HT-29 (cell line): ENCODE measurements around the gene TRPC1. TPM values are rescaled to one million over a fixed set of nuclear protein-coding genes. Genes with fewer than 3 reads are reported as not detected.
"Not testable (repeated sequence)": the region's sequence is repeated elsewhere in the genome, so short reads cannot be mapped to it uniquely, and the experiment has no call there.

Source experiments
- DNase-seq: peaks from one replicate; pipeline ENCODE4 v3.0.0-alpha.2; 2015; ENCODE audit warnings: low spot score
- total RNA-seq: library from RNA; depleted of rRNA; stranded (reverse); fragments of >200 nt; shearing (Covaris generic); gene quantifications from 2 replicates; pipeline ENCODE4 v1.2.3, GENCODE V29; 2014

Gene TRPC1
- total RNA-seq, 1 experiment from 2014 or later, result 0.10 TPM

DNA sequence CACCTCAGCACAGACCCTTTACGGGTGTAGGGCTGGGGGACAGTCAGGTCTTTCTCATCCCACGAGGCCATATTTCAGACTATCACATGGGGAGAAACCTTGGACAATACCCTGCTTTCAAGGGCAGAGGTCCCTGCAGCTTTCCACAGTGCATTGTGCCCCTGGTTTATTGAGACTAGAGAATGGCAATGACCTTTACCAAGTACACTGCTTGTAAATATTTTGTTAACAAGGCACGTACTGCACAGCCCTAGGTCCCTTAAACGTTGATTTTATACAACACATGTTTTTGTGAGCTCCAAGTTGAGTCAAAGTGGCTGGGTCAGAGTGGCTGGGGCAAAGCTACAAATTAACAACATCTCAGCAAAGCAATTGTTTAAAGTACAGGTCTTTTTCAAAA is 28.8 kb downstream of the TRPC1 start:
- DNase-seq, result not testable (repeated sequence)

DNA sequence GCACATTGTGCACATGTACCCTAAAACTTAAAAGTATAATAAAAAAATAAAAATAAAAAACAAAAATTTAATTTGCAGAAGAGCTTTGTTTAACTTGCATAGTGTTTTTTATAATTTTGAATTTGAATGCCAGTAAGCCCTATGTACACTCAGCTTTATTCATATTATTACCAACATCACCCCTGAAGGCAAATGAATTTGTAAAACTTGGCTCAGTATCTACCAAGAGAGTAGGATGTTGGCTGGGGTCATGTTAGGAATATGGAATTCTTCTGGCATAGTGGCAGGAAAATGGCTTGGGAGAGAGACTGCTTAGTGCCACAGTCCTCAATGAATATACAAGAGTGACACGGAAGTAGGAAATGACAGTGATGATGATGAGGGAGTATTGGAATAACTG is 30.7 kb downstream of the TRPC1 start:
- DNase-seq, result no peak

DNA sequence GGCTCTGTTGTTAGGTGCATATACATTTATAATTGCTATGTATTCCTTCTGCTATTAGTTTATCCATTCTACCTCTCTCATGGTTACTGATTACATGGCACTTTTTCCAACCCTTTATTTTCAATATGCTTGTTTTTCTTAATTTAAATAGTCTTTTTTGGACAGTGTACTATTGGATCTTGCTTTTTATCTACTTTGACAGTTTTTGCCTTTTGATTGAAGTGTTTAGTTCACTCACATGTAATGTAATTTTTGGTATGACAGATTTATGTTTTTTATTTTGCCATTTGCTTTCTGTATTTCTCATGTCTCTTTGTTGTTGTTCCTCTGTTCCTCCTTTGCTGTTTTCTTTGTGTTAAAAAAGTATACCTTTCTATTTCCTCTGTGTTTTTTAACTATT is 44.5 kb downstream of the TRPC1 start:
- no peak for DNase-seq

DNA sequence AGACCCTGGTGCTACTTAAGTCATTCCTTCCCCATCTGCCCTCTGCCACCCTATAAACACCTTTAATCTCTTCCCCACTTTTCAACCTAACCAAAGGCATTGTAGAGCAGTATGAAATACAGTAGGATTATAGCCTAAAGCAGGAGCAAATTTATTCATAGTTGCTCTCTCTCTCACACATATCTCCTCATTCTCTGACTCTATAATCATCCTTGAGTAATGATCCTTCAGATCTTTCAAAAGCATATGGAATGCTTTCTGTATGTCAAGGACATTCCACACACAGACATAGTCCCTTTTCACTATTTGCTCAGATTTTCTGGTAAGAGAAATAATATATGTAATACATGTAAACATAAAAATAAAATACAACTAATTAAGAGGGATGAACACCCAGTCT is 54.1 kb downstream of the TRPC1 start:
- DNase-seq, result no peak

DNA sequence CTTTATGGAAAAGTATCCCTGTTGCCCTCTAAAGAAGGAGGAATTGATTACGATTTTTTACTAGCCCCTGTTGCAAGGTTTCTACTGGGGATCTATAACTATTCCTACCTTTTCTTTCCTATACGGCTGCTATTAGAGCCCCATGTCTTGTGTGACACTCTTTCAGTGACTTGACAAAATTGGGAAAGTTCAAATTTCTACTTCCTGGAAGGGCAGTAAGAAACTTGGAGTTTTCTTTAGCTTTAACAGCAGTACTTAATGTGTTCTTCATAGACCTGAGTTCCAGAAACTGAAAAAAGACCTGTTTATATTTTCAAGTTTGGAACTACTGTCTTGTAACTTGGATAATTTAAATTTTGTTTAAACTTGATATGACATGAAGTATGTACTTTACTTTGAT is 54.7 kb downstream of the TRPC1 start:
- DNase-seq, result no peak

DNA sequence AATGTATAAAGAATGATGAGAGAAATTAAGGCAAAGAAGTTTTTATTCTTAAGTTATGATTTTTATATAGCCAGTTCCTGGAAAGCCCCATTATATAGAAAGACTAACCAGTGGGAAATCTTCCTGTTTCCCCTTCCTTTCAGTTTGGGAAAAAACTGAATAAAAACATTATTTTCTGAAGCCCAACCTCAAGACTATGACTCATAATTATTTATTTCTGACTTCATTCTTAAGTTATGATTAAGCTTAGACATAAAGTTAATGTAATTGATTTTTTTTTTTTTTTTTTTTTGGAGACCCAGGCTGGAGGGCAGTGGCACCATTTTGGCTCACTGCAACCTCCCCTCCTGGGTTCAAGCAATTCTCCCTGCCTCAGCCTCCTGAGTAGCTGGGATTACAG is 55.8 kb downstream of the TRPC1 start:
- DNase-seq, result no peak

DNA sequence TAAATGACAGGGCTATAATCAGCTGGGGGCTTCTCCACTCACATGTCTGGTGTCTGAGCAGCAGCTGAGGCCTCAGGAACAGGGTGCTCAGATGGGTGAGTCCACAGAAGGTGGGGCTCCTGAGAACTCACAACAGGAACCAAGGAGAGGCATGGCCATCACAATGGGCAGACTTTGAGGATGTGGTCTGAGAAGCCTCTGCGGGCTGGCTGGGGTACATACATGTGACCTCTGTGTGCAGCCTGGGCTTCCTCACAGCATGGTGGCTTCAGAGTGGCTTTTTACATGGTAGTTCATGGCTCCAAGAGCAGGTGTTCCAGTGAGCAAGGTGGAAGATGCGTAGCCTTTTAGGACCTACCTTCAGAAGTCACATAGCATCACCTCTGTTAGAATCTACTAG is 58.8 kb downstream of the TRPC1 start:
- DNase-seq, result no peak

DNA sequence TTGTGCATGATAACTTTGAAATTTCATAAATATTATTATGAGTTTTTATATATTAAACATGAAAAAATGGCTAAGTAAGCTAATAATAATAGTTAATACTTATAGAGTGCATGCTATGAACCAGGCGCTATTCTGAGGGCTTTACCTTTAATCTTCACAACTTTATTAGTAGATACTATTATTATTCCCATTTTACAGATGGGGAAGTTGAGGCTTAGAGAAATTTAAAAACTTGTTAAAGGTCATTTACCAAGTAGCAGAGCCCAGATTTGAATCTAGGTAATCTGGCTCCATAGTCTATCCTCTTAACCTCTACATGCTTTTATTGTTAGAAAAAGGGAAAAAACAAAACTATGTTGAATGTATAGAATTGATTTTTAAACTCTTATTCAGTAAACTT is 60.4 kb downstream of the TRPC1 start:
- DNase-seq, result no peak

DNA sequence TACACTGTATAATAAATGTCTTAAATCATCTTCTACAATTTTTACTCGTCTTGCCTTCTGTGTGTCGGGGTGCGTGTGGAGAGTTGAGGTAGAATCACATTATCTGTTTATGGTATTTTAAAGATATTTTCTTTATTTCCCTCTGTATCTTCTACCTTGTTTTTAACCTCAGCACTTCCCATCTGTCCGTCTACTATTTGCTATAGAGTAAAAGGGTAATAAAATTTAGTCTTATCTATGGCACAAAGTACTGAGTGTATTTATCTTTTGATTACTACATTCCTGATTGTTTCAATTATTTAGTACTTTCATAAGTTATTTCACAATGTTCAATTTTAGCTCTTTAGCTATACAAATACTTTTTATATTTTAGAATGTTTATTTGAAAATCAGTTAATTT is 62.2 kb downstream of the TRPC1 start:
- no peak for DNase-seq

DNA sequence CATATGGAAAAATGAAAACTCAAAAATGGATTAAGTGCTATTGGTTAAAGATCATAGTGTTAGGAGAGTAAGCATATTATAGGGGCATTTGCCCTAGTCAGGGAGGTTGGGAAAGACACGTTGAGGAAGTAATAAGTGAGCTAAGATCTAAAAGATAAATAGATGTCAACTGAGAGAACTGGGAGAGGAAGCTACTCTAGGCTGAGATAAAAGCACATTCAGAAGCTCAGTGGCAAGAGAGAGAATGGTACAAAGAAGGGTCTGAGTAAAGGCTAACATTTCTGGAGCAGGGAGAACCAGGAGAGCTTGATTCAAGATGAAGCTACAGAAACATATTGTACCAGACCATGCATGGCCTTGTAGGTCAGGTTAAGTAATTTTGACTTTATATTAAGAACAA is 63.9 kb downstream of the TRPC1 start:
- peak; percentile 4 for DNase-seq

DNA sequence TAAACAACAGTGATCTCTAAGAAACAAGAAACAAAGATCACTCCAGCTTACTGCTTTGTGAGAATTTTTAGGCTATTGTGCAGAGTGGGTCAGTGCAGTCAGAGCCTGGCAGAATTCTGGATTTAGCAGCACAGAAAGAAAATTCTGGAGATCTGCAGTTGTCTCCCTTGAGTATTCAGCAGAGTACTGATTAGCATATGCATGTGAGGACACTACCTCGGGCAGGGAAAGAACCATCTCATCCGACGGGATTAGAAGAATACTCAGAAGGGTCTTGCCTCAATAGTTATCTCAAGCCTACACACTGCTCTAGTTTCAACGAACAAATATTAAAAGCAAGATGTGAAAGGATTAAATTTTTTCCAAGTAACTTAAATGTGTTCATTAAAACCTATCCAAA is 70.7 kb downstream of the TRPC1 start:
- DNase-seq, result no peak

DNA sequence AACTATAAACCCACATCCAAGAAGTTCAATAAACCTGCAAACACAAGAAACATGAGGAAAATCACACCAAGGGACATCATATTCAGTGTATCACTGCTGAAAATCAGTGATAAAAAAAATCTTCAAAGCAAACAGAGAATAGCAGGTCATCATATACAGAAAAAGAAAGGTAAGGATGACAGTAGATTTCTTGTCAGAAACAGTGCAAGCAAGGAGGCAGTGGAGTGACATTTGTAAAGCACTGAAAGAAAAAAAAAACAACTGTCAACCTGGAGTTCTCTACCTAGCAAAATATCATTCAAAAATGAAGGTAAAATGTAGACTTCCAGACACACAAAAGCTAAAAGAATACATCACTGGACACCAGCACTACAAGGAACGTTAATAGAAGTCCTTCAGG is 71.5 kb downstream of the TRPC1 start:
- DNase-seq, result no peak

DNA sequence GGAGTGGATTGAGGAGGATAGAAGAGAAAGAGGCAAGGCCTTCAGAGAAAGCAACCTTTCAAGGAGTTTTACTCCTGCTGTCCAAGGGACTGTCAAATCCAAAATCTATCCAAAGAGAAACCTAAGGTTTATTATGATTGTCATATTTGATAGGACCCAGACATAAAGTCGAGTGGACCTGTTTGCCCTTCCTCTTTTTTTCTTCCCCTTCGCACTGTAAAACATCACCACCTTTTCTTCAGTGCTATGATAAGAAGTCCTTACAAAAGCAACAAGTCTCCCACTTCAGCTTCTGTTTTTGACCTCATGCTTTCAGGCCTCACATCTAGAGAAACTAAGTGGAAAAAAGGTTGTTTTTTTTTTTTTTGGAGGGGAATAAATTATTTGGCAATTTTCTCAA is 73.0 kb downstream of the TRPC1 start:
- no peak for DNase-seq

DNA sequence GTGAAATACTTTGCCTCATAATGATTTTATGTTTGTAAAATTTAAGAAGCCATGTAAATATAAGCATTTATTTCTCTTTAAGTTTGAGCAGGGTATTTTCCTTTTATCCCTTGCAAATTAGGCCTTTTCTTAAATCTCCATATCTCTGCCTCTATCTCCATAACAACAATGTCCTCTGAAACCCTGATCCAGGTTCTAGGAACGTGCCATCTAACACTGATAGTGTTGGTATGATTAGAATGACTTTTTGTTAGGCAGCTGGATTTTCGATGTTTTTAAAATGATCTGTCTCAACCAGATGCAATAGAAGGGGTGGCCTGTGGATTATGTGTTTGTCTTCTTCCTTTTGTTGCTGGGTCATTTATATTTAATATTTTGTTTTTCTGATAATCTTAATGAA is 77.9 kb downstream of the TRPC1 start:
- no peak for DNase-seq

DNA sequence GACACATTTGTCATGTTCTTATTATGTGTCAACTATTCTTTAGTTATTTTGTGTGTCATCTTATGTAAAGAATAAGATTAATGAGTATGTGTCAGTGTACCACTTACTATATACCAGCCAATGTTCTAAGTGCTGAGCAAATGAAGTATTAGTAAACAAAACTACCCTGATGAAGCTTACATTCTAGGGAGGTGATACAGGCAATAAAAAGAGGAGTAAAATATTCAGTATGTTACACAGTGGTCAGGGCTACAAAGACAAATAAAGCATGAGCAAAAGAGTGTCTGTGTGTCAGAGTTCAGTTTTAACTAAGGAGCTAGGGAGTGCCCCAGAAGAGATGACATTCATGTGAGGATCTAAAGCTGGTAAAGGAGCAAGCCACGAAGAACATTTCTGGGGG is 79.1 kb downstream of the TRPC1 start:
- no peak for DNase-seq

DNA sequence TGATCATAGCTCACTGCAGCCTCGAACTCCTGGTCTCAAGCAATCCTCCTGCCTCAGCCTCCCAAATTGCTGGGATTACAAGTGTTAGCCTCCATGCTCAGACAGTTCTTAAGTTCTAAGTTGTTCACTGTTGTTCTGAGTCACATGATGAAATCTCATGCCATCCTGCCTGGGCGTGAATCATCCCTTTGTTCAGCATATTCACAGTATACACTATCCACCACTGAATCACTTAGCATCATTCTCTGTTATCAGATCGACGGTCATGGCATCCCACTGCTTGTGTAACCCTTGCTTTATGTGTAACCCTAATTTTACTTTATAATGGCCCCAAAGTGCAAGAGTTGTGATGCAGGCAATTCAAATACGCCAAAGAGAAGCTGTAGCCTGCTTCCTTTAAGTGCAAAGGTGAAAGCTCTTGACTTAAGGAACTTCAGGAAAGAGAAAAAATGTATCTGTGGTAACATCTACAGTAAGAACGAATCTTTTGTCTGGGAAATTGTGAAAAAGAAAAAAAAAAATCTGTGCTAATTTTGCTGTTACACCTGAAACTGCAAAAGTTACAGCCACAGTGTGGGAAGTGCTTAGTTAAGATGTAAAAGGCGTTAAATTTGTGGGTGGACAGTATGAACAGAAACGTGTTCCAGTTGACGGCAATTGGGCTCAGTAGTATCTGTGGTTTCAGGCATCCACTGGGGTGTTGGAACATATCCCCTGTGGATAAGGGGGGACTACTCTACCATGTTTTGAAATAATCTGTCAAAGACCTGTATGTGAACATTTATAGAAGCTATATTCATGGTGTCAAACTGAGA is 84.5 kb downstream of the TRPC1 start:
- no peak for DNase-seq

DNA sequence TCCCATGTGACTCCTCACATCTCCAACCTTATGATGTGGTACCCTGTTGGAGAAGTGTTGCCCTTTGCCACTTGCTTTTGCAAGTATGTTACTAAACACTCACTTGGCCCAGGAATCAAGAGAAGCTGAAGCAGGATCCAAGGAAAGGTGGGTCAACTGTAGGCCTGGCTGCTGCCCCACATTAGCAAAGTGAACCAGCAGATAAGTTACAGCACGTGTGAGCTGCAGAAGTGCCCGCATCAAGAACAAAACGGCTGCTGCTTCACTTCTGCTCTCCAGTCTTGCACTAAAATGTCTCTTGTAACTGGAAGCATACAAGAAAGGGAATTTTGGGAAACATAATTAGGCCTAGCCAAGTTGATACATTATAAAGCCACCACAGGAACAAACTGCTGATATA is 85.4 kb downstream of the TRPC1 start:
- no peak for DNase-seq

DNA sequence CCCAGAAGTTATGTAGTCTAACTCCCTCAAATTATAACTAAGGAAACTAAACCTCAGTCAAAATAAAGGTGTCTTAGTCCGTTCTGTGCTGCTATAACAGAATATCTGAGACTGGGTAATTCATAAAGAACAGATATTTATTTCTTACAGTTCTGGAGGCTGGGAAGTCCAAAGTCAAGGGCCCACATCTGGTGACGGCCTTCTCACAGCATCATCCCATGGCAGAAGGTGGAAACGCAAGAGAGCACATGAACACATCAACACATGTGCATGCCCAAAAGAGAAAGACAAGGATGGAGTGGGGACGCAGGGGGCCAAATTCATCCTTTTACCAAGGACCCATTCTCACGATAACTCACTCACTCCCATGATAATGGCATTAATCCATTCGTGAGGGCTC is 92.0 kb downstream of the TRPC1 start:
- no peak for DNase-seq

DNA sequence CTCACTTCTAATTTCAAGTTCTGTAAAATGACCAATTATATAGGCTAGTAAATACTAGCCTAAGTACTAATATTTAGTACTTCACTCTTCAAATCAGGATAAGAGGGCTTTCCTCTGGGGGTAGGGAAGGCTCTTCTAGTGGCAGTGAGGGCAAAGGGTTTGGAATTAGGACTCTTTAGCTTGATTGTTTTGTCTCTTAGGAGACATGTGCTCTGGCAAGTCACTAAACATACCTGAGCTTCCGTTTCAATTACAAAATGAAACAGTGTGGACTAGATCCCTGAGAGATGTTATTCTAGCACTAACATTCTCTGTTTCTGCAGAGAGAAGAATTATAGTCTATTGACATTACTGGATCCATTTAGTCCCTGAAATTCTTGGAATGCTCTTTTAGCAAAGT is 93.5 kb downstream of the TRPC1 start:
- DNase-seq, result no peak

DNA sequence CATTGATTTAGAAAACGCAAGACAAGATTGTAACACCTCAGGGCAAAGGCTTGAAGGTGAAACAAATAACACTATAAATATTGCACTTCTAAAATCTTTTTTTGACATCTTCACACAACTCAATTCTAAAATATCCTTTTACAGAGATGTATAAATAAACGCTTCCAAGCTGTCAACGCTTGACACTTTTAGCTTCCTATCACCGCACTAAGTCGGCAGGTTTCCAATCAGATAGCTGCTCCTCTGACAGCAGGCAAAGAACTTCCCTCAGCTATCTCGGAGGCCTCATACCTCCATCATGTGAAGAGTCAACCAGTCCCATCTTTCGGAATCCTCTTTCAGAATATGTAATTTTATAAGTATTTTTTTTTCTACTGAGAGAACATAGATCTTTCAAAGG is 94.1 kb downstream of the TRPC1 start:
- DNase-seq, result no peak

DNA sequence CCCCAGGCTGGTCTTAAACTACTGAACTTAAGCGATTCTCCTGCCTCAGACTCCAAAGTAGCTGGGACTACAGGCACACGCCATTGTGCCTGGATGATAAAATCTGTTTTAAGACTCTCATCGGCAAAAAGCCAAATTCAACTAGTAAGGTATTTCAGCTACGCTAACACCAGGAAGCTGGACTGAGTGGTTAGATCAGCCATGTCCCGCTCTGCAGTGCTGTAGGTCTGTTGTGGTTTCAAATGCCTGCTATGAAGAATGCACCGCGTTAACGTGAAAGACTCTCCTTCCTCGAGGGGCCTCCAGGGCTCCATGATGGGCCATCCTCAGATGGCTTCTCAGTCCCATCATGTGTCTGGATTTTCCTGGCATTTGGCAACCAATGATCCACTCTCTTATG is 94.8 kb downstream of the TRPC1 start:
- no peak for DNase-seq

DNA sequence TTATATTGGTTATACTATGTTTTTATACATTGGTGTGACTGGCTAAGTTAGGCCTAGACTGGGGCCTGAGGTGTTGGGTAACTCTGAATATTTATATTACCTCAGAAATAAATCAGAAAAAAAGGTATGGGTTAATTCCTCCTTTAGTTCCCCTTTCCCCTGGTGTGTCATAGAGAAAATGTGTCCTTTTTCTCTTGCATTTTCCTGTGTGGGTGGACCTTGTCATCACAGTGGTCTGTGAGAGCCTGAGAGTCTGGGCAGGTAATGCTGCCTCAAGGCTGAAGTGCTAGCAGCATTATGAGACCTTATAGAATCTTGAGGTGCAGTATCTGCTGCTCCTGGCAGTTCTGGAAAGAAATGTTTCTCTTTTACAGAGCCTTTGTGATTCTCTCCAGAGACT is 95.3 kb downstream of the TRPC1 start:
- no peak for DNase-seq

DNA sequence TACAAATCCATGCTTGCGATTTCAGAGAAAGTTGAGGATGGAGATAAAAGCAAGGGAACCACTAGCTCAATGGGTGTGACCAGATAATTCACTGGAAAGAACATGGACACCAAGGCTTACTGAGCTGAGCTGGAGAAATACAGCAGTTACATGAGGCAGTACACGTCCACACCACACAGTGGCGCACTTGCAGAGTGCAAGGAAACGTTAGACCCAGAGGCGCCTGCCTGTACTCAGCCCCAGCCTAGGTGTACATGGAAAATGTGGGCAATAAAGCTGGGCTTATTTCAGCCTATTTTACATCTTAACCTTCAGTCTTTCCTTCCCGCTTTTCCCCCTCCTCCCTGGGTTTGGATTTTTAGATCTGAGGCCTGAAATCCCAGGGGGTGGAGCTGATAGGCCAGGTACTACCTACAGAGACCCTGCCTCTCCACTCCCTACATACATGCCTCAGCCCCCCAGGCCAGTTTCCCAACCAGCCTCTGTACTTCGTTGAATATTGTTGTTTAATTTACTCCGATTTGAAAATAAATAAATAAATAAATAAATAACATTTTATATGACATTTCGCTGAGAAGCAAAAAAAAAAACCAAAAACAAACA is 105.0 kb downstream of the TRPC1 start:
- peak; percentile 89 for DNase-seq

DNA sequence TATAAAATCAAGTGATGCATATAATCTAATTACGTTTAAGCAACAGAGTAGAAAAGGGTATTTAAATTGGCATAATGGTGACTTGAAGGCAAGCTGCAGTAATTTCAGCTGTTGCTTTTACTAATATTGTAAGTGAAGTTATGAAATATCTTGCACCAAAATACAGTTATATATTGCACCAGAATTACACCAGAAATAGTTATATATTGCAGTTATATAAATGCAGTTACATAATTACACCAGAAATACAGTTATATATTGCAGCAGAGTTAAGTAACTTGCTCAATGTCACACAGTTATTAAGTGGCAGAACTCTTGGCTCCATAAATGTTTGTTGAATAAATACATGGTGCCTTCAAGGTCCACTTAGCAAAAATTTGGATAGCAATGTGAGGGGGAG is 113.7 kb downstream of the TRPC1 start:
- no peak for DNase-seq
